GM21723 (cell line): ENCODE results near the gene PRRC2B.

ENCODE experiments used
- ATAC-seq: cut with Tn5 transposase; IDR thresholded peaks from one replicate; pipeline ENCODE4 v1.9.1; 2021; ENCODE audit warnings: mild to moderate bottlenecking, moderate library complexity; ENCODE audit not compliant: unreplicated experiment

PRRC2B gene

GRCh38 chr9:131482343-131483006, 88.6 kb downstream of the PRRC2B start:
- no peak for ATAC-seq

- no peak for ATAC-seq
Measured at GRCh38 chr9:131483319-131484050, 89.6 kb downstream of the PRRC2B start.

GRCh38 chr9:131484051-131484445, 90.2 kb downstream of the PRRC2B start:
- no peak for ATAC-seq

- no peak for ATAC-seq
Measured at GRCh38 chr9:131484560-131485185, 90.8 kb downstream of the PRRC2B start.

GRCh38 chr9:131485206-131485605, 91.3 kb downstream of the PRRC2B start:
- ATAC-seq = no peak

GRCh38 chr9:131485728-131486422, 92.0 kb downstream of the PRRC2B start:
- ATAC-seq = no peak

GRCh38 chr9:131487001-131487400, 93.1 kb downstream of the PRRC2B start:
- no peak for ATAC-seq

GRCh38 chr9:131487621-131488031, 93.7 kb downstream of the PRRC2B start:
- ATAC-seq = no peak

GRCh38 chr9:131490514-131490913, 96.6 kb downstream of the PRRC2B start:
- no peak for ATAC-seq

GRCh38 chr9:131491001-131491710, 97.3 kb downstream of the PRRC2B start:
- no peak for ATAC-seq

- no peak for ATAC-seq
Measured at GRCh38 chr9:131492070-131492469, 98.2 kb downstream of the PRRC2B start.

GRCh38 chr9:131494296-131494870, 100.5 kb downstream of the PRRC2B start:
- ATAC-seq = no peak

GRCh38 chr9:131495785-131496184, 101.9 kb downstream of the PRRC2B start:
- ATAC-seq = no peak

GRCh38 chr9:131496844-131497405, 103.0 kb downstream of the PRRC2B start:
- ATAC-seq = no peak

GRCh38 chr9:131499254-131499767, 105.4 kb downstream of the PRRC2B start:
- ATAC-seq = no peak

- no peak for ATAC-seq
Measured at GRCh38 chr9:131500377-131500776, 106.5 kb downstream of the PRRC2B start.

GRCh38 chr9:131500939-131501541, 107.2 kb downstream of the PRRC2B start:
- no peak for ATAC-seq

GRCh38 chr9:131502781-131503625, 109.1 kb downstream of the PRRC2B start, which contains the start of gene POMT1:
TSS of gene POMT1 (plus strand) at chr9:131502918. CDS start at chr9:131504219, 1,301 bp downstream.
- peak; percentile 69 for ATAC-seq
